MCF 10A (cell line): ENCODE measurements around the gene WDR73. TPM values are rescaled to one million over a fixed set of nuclear protein-coding genes. Genes with fewer than 3 reads are reported as not detected.

Experiments used
- BruUV-seq: library from RNA; stranded (reverse); fragments of 400-500 nt; replicated peaks from 2 replicates; lab custom pipeline; 2021; lab: Mats Ljungman, UMichigan
- CTCF ChIA-PET: fragments of 300-600 bp; sonication (Branson Sonifier 250); formaldehyde crosslinking; extraction: SDS; loops from one replicate; lab custom pipeline; 2021; ENCODE audit warnings: antibody characterized with exemption, inconsistent platforms; lab: Yijun Ruan, JAX
- POLR2A ChIA-PET: fragments of 300-600, 350-650 bp; sonication (Branson Sonifier 250); formaldehyde crosslinking; extraction: SDS; loops from one replicate; lab custom pipeline; 2020; ENCODE audit warnings: antibody characterized with exemption, inconsistent platforms; lab: Yijun Ruan, JAX
- DNase-seq: peaks from one replicate; pipeline ENCODE4 v3.0.0-alpha.2; 2018; ENCODE audit not compliant: unreplicated experiment
- H3K27ac Mint-ChIP-seq: one replicate; pipeline ENCODE4 v1.8.0; 2022; ENCODE audit warnings: mild to moderate bottlenecking, low read depth, mixed read lengths; ENCODE audit not compliant: unreplicated experiment
- H3K27me3 Mint-ChIP-seq: one replicate; pipeline ENCODE4 v1.8.0; 2022; ENCODE audit warnings: mixed read lengths; ENCODE audit not compliant: insufficient read depth, unreplicated experiment
- H3K36me3 Mint-ChIP-seq: one replicate; pipeline ENCODE4 v1.8.0; 2022; ENCODE audit warnings: mild to moderate bottlenecking, moderate library complexity, mixed read lengths; ENCODE audit not compliant: insufficient read depth, unreplicated experiment
- H3K4me1 Mint-ChIP-seq: one replicate; pipeline ENCODE4 v1.8.0; 2022; ENCODE audit warnings: mixed read lengths; ENCODE audit not compliant: insufficient read depth, unreplicated experiment
- H3K4me3 Mint-ChIP-seq: one replicate; pipeline ENCODE4 v1.8.0; 2022; ENCODE audit warnings: mild to moderate bottlenecking, moderate library complexity, mixed read lengths; ENCODE audit not compliant: unreplicated experiment
- H3K9me3 Mint-ChIP-seq: one replicate; pipeline ENCODE4 v1.8.0; 2022; ENCODE audit warnings: mixed read lengths; ENCODE audit not compliant: unreplicated experiment
- CTCF ChIP-seq: fragments of 200-600 bp; IDR thresholded peaks from one replicate; pipeline ENCODE4 v1.8.0; 2022; ENCODE audit warnings: antibody characterized with exemption, mild to moderate bottlenecking; ENCODE audit not compliant: unreplicated experiment
- intact Hi-C: fragments of 100-400 bp; cut with micrococcal nuclease; formaldehyde crosslinking; loops from 2 replicates; pipeline ENCODE4 v1.14.1; 2022
- total RNA-seq: library from RNA; stranded (reverse); gene quantifications from 2 replicates; pipeline ENCODE4 v1.2.3, GENCODE V29; 2022

Gene WDR73
- total RNA-seq, 1 experiment from 2014 or later, result 42.1 TPM

GRCh38 chr15:84597296-84597695, 56.8 kb downstream of the WDR73 start:
- H3K4me1 Mint-ChIP-seq, result no peaks in the 10 kb centered on the region
- H3K4me3 Mint-ChIP-seq, result no peak overlapping the region
- no peak for TF ChIP-seq CTCF
- peaks cover 11% of the 10 kb centered on the region for H3K36me3 Mint-ChIP-seq
- no peaks in the 10 kb centered on the region for H3K9me3 Mint-ChIP-seq
- DNase-seq, result no peak
- H3K27ac Mint-ChIP-seq, result no peak overlapping the region
- CTCF ChIA-PET, result interaction anchor here (1.5 kb wide), 1 partner anchor 9 kb away, joined by 7 read pairs; no protein-coding TSS in a partner anchor
- POLR2A ChIA-PET, result interaction anchor here (1.5 kb wide), 1 partner anchor 331 kb away, joined by 5 read pairs; no protein-coding TSS in a partner anchor
- peaks cover 19% of the 10 kb centered on the region for H3K27me3 Mint-ChIP-seq
- BruUV-seq, result no TSS peak
- intact Hi-C loops, result no loop called here

GRCh38 chr15:84595660-84596059, 58.4 kb downstream of the WDR73 start:
- H3K4me1 Mint-ChIP-seq, result no peaks in the 10 kb centered on the region
- no peak for TF ChIP-seq CTCF
- DNase-seq, result no peak
- H3K9me3 Mint-ChIP-seq, result no peaks in the 10 kb centered on the region
- H3K4me3 Mint-ChIP-seq, result no peak overlapping the region
- intact Hi-C loops, result no loop called here
- CTCF ChIA-PET, result no interaction called here
- H3K36me3 Mint-ChIP-seq, result peaks cover 4% of the 10 kb centered on the region
- no TSS peak for BruUV-seq
- no peak overlapping the region for H3K27ac Mint-ChIP-seq
- POLR2A ChIA-PET, result no interaction called here
- H3K27me3 Mint-ChIP-seq, result peaks cover 22% of the 10 kb centered on the region

GRCh38 chr15:84594617-84595290, 59.3 kb downstream of the WDR73 start:
- ChIA-PET CTCF (interaction anchor here (0.5 to 0.8 kb wide), 3 partner anchors 43 to 393 kb away, joined by 3 to 5 read pairs (median 3); no protein-coding TSS in a partner anchor), POLR2A (no interaction called here)
- Mint-ChIP-seq H3K9me3 (no peaks in the 10 kb centered on the region), H3K36me3 (no peaks in the 10 kb centered on the region), H3K27me3 (peaks cover 22% of the 10 kb centered on the region), H3K4me3 (no peak overlapping the region), H3K4me1 (no peaks in the 10 kb centered on the region), H3K27ac (no peak overlapping the region)
- intact Hi-C loops, result no loop called here
- no TSS peak for BruUV-seq
- DNase-seq, result no peak
- TF ChIP-seq CTCF, result no peak

GRCh38 chr15:84591815-84592214, 62.3 kb downstream of the WDR73 start:
- intact Hi-C loops, result no loop called here
- Mint-ChIP-seq H3K9me3 (no peaks in the 10 kb centered on the region), H3K36me3 (no peaks in the 10 kb centered on the region), H3K27ac (no peak overlapping the region), H3K4me3 (no peak overlapping the region), H3K4me1 (peaks cover 6% of the 10 kb centered on the region), H3K27me3 (peaks cover 22% of the 10 kb centered on the region)
- DNase-seq, result no peak
- ChIA-PET CTCF (interaction anchor here (1.1 to 1.6 kb wide), 5 partner anchors 12 to 452 kb away, joined by 3 to 5 read pairs (median 4); partner anchors contain the start of gene WDR73), POLR2A (interaction anchor here (0.6 to 1.5 kb wide), 3 partner anchors 9 to 288 kb away, joined by 3 to 7 read pairs (median 3); partner anchors contain the start of gene ZSCAN2)
- BruUV-seq, result no TSS peak
- no peak for TF ChIP-seq CTCF
